UCSD-AML1 (cell line): ENCODE data around the gene GPC6.

Experiments used
- DNase-seq: peaks from one replicate; lab custom pipeline; 2025; ENCODE audit not compliant: unreplicated experiment; lab: John Stamatoyannopoulos, UW

The GPC6 gene

DNA sequence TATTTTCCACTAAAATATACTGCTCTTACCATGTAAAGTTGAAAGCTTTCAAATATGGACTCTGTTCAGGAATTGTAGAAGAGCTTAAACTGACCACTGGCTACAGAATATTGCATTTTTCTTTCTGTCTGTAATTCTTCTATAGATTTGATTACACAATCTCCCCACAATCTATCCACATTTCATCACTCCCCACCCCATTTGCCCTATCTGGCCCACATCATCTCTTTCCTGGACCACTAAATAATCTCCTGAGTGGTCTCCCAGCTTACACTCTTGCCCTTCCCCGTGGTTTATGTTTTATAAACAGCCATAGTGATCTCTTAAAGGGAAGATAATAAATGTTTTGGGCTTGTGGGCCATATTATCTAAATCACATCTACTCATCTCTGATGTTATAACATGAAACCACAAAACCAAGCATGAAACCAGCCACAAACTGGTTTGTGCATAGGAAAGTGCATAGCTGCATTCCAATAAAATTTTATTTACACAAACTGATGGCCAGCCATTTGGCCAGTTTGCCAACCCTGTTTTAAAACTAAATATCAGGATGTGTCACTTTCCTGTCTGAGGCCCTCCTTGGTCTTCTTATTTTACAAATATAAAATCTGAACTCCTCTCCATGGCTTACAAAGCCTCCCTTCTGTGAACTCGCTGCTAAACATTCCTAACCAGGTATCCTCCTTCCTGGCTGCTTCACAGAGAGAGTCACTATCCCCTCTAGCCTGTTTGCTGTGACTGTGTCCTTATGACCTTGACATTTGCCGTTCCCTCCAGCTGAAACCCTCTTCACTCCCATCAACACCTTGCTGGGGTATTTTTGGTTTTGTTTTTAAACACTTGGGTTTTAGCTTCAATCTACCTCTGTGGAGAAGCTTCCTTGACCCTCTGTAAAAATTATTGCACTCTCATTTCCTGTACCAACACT is 500.9 kb downstream of the GPC6 start:
- DNase-seq = no peak

DNA sequence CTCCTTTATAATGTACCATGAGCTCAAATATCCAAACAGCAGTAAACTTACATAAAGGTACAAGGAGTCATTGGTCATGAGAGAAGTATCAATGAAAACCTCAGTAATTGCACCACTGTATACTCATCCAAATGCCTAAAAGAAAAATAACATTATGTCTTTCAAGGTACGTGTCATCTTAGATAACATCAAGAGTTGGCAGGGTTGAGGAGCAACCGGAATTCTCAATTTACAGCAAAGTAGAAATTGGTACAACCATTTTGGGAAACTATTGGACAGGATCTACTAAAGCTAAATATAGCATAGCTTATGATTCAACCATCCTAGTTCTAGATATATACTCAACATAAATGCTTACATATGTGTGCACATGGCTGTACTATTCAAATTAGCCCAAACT is 502.8 kb downstream of the GPC6 start:
- no peak for DNase-seq

- DNase-seq = no peak
These were observed 504.2 kb downstream of the GPC6 start for GRCh38 chr13:93730780-93731179.

DNA sequence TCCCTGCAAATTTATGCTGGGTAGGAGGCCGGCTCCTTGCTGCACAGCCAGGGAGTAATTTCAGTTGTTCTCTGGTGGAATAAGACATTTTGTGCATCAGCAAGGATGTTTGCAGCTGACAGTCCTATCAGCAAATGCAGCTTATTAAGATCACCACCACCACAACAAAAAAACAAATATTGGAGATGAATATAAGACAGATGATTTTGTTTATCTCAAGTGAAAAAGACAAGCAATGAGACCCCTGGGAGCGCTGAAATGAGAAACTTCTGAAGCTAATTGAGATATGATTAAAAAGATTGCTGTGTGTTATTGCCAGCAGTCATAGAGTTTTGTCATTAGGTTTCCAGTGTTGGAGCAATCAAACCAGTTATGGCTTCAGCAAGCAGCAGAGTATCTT is 505.6 kb downstream of the GPC6 start:
- no peak for DNase-seq

DNA sequence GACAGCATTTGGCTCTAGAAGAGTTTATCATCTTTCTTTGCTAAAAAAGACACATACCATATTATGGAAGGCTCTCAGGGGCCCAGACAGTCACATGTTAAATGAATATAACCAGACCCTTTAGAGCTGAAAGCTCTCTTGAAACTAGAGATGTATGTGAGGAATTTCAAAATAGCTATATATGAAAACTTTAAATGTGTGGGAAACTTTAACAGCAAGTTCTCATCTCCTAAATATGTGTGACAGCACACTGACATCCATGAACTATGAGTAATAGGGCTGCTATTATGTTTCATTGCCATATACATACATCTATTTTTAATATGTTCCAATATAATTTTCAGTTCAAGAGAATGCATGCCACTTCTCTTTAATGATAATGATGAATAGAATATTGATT is 509.5 kb downstream of the GPC6 start:
- DNase-seq = no peak

GRCh38 chr13:93736909-93737308 is 510.3 kb downstream of the GPC6 start:
- DNase-seq = no peak

DNA sequence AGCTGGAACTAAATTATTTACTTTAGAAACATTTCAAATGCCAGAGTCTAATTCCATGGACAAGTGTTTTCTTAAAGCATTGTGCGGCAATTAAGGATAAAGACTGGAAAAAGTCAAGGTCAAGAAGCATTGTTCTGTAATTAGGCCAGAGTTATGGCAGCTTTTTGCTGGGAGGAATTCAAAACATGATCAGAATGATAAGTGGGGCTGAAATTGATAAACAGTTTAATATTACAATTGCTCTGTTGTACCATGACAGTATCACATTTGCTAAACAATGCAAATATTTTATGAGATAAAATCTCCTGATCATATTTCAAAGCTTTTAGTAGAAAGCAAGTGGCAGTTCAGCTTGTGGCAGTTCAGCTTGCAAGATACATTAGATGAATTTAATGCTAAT is 513.7 kb downstream of the GPC6 start:
- DNase-seq = no peak

GRCh38 chr13:93744033-93744432 is 517.4 kb downstream of the GPC6 start:
- no peak for DNase-seq

DNA sequence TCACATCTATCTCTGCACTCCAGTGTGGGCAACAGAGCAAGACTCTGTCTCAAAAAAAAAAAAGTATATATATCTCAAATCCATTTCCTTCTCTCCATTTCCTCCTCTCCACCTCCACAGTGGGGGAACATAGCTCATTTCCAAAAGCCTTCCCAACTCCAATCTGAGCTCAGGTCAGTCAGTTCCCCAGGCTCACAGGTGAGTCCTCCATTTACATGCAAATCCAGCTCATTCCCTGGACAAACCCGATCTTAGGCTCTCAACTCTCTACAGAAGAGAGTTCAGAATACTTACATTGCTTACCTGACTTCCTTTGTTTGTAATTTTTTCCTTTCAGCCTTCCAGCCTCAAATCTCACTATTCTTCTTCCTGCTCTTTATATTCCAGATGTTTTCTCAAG is 518.3 kb downstream of the GPC6 start:
- DNase-seq = no peak

- no peak for DNase-seq
These were observed 519.3 kb downstream of the GPC6 start for GRCh38 chr13:93745884-93746283.

DNA sequence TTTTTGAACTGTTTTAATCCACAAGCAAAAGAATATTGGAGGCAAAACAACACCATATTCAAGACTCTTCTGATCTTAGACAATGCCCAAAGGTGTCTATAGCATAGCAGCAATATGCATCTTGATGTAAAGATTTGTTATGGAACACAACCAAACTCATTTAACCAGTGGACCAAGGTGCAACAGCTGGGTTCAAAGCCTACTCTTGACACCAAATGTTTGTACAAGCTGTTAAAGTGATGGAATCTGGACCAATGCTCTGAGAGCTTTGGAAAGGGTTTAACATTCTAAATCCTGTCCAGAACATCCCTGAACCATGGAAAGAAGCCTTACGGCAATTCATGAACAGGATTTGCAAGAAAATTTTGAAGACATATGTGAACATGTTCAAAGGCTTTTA is 520.0 kb downstream of the GPC6 start:
- DNase-seq = no peak

DNA sequence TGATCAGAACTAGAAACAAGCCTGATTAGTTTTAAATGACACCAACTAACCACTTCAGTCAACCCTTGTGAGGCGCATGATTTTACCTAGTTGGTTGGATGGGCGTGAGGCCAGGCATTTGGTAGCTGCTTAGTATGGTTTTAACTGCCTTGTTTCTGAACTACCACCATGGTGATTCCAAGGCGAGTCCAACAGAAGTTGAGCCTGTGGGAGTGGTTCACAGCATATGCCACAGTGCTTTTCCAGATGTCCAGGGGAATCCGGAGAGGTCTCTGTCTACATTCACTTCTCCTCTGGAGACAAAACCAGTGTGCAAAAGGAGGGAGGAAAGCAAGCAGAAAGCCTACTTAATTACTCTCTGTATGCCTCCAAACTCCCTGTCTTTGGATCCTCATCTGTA is 524.1 kb downstream of the GPC6 start:
- no peak for DNase-seq

DNA sequence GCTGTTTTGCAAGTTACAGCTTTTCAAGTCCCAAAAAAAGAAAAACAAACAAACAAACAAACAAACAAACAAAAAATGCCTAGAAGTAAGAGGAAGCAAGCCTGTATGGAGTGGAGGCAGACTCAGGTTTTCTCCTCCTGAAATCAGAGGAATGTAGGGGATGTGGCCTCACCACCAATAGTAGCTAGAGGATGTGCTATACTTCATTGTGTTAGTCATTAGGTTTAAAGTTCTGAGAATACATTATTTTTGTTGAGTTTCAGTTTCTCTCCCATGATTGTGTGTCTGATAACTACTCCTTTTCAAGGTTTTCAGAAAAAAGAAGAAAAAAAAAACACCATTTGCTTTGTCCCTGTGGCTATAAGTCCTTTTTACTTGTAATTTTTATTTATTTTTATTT is 524.5 kb downstream of the GPC6 start:
- DNase-seq = no peak

- no peak for DNase-seq
These were observed 525.9 kb downstream of the GPC6 start for GRCh38 chr13:93752541-93752940.

DNA sequence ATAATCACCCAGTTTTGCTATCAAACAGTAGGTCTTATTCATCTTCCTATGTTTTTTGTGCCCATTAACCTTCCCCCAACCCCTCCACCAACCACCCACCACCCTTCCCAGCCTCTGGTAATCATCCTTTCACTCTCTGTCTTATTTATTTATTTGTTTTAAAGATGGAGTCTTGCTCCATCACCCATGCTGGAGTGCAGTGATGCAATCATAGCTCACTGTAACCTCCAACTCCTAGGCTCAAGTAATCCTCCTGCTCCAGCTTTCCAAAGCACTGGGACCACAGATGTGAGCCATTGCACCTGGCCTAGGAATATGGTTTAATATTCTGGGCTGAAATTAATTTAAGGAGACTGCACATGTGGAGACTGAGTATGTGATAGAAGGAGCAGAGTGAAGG is 527.0 kb downstream of the GPC6 start:
- no peak for DNase-seq

DNA sequence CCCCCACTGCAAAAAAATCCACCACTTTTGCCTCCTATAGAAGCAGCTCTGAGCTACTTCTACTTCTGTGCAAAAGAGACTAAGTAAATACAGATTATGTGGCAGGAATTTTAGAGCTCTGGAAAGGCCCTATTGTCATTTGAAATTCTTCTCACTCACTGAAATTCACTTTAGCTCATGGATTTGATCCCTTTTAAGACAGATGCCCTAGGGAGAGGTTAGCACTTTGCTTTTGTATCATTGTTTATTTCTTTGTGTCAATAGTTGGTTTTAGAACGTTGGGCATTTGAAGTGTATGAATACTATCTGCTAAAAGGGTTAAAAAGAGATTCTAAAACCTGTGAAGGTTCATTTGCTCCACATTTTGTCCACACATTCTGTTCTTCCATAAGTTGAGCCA is 528.7 kb downstream of the GPC6 start:
- no peak for DNase-seq

- no peak for DNase-seq
These were observed 532.0 kb downstream of the GPC6 start for GRCh38 chr13:93758575-93758974.

DNA sequence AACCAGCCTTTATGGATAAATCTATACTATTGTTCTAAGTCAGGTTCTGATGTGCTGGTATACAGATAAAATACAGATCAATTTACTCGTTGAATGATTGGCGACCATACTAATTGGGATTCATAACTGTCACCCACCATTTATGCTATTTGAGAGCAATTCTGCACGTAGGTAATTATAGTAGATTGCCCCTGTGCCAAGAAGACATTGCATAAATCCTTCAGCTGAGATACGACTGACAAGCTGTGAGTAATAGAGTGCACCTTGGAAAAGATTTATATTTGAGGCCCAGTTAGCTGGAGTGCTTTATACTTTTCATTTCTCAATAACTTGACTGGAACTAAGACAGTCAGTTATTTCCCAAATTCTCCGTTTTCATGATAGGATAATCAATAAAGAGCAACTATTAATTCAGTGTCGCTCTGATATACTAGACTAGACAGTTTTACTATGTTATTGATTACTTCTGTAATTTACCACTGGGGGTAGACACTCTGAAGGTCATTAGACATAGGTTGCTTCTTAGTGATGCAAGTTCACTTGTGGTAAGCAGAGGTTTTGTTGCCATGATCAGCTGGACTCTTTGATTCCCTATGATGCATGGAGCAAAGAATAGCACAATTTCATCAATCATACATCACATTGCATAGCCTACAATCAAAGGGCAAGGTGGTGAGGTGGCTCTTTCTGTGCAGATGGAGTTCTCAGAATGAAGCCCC is 536.3 kb downstream of the GPC6 start:
- DNase-seq = no peak

- no peak for DNase-seq
These were observed 538.5 kb downstream of the GPC6 start for GRCh38 chr13:93765062-93765461.

DNA sequence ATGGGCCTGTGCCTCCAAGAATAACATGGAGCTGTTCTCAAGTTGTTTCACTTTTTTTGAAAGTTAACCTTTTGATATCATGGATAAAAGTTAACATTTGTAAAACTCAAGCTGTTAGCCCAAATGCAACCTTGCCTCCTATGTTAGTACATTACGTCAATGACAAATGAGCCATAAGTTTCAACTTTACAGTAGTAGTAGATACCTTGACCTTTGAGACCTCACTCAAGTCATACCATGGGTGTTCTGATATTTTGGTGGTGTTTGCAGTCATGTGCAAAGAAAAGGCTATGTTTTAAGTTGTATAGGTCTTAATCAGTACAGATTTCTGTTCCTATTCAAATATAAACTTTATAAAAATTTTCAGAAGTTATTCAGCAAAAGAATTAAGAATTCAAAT is 539.2 kb downstream of the GPC6 start:
- DNase-seq = no peak

DNA sequence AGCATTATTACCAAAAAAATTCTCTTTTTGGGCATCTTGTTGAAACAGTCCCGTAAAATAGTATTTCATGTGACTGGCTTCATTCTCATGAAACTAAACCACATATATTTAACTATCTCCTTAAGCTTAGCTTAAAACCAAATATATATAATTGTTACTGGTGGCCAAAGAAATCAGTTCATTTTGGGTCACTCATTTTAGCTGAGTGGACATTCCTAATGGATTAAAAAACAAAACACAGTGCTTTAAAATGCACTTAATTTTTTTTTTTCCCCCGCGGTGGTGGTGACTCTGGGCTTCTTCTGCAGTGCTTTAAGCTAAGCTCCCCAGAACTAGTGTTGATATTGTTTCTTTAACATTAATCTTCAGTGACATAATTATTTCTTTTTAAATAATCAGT is 540.1 kb downstream of the GPC6 start:
- no peak for DNase-seq

- no peak for DNase-seq
These were observed 540.7 kb downstream of the GPC6 start for GRCh38 chr13:93767180-93767916.
